GM12872 (cell line): ENCODE measurements around the gene TMEM33.

Source experiments
- TF ChIP-seq, protein P1 (sequence below): IDR thresholded peaks from 3 replicates; pipeline ENCODE4 v1.5.1; 2011; ENCODE audit warnings: low read depth, mild to moderate bottlenecking, low read length, moderate library complexity; ENCODE audit not compliant: insufficient read depth

The TMEM33 gene

DNA sequence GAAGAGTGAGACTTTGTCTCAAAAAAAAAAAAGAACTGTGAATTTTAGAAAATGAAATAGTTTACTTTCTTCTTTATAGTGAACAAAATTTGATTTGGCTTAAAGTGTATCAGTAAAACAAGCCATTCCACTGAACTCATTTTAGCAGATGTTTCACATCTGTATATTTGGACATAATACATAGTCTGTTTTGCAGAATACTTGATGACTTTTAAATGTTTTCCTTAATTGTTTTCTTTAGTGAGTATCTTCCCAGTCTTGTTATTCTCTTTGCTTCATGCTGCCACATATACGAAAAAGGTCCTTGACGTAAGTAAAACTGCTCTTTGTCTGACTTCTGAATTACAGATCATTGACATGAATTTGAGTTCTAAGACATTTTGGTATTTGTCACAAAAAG, 8.3 kb downstream of the TMEM33 start:
- TF ChIP-seq, protein P1, sequence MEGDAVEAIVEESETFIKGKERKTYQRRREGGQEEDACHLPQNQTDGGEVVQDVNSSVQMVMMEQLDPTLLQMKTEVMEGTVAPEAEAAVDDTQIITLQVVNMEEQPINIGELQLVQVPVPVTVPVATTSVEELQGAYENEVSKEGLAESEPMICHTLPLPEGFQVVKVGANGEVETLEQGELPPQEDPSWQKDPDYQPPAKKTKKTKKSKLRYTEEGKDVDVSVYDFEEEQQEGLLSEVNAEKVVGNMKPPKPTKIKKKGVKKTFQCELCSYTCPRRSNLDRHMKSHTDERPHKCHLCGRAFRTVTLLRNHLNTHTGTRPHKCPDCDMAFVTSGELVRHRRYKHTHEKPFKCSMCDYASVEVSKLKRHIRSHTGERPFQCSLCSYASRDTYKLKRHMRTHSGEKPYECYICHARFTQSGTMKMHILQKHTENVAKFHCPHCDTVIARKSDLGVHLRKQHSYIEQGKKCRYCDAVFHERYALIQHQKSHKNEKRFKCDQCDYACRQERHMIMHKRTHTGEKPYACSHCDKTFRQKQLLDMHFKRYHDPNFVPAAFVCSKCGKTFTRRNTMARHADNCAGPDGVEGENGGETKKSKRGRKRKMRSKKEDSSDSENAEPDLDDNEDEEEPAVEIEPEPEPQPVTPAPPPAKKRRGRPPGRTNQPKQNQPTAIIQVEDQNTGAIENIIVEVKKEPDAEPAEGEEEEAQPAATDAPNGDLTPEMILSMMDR = no peak

- TF ChIP-seq, protein P1 = no peak
Measured at GRCh38 chr4:41944089-41944488, 8.9 kb downstream of the TMEM33 start.

DNA sequence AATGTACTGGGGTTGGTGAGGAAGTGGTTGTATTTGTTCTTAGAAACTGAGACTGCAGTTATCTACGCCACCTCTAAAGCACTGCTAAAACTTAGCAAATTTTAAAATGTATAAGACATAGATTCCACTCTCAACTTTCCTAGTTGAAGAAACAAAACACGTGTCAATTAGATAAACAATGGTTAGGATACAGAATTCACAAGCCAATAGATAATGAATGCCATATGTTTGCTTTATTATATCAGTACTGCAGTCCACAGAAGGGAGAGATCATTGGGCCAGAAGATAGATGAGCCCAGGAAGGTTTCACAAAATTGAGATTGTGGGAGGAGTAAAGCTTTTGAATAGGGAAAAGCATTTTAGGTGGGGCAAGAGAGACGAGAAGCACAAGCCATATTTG, 14.3 kb downstream of the TMEM33 start:
- TF ChIP-seq, protein P1 = no peak

DNA sequence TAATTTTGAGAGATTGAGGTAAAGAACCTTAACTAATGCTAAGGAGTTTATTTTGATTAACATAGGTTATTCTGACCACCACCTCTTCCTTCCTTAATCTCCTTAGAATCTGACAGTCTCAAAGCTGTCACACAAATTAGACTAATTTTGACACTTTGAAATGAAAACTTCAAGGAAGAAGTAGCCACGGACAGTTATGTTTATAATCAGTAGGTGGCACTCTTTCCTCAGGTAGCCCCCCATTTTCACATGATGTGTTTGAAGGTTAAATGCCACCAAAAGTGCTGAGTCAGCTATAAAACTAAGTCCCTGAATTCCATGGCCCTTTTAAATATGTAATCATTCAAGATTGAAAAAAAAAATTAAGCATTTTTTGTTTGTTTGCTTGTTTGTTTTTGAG, 22.4 kb downstream of the TMEM33 start:
- TF ChIP-seq, protein P1 = peak; percentile 61

DNA sequence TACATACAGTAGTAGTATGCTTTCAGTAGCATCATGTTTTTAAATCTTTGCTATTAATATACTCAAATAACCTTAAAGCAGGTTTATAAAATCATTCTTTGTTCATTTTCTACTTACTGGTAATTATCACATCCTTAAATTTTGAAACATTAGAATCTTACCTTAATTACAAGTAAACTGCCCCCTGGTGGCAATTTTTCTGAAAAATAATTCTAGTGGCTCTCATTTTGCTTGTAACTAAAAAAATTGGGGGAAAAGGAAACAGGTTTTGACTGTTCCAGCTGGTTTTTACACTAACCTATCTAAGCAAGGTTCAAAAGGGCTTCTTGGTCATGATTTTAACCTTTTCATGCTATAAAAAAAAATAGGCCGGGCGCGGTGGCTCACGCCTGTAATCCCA, 27.9 kb downstream of the TMEM33 start:
- TF ChIP-seq, protein P1 = peak; percentile 21; the same call in 1 of the 3 replicates

- TF ChIP-seq, protein P1 = no peak
Measured at GRCh38 chr4:41964401-41964800, 29.2 kb downstream of the TMEM33 start.

- TF ChIP-seq, protein P1 = no peak
Measured at GRCh38 chr4:41967392-41967791, 32.2 kb downstream of the TMEM33 start.

DNA sequence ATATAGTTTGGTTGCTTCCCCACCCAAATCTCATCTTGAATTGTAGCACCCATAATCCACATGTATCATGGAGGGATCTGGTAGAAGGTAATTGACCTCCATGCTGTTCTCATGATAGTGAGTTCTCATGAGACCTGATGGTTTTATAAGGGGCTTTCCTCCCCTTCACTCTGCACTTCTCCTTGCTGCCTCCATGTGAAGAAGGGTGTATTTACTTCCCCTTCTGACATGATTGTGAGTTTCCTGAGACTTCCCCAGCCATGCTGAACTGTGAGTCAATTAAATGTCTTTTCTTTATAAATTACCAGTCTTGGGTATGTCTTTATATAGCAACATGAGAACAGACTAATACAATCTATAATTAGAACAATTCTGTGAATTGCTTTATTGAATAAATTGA, 34.4 kb downstream of the TMEM33 start:
- TF ChIP-seq, protein P1 = no peak
